COR-L47 (cell line): ENCODE results near the gene CGN.

Experiments
- DNase-seq: peaks from one replicate; lab custom pipeline; 2025; lab: John Stamatoyannopoulos, UW

The CGN gene

GRCh38 chr1:151547900-151548230 is 36.7 kb downstream of the CGN start:
- DNase-seq: no peak

GRCh38 chr1:151549199-151549598 is 38.0 kb downstream of the CGN start:
- no peak for DNase-seq

- DNase-seq: no peak
Measured at GRCh38 chr1:151553659-151554058, 42.5 kb downstream of the CGN start.

- no peak for DNase-seq
Measured at GRCh38 chr1:151556052-151556451, 44.9 kb downstream of the CGN start.

- no peak for DNase-seq
Measured at GRCh38 chr1:151562661-151563060, 51.5 kb downstream of the CGN start.

GRCh38 chr1:151563376-151563775 is 52.2 kb downstream of the CGN start:
- DNase-seq: no peak

GRCh38 chr1:151565502-151566189 is 54.5 kb downstream of the CGN start:
- DNase-seq: peak; percentile 66

- no peak for DNase-seq
Measured at GRCh38 chr1:151568626-151569088, 57.5 kb downstream of the CGN start.

- DNase-seq: peak; percentile 73
Measured at GRCh38 chr1:151570819-151571218, 59.6 kb downstream of the CGN start.

- DNase-seq: no peak
Measured at GRCh38 chr1:151574575-151575529, 63.7 kb downstream of the CGN start.

- DNase-seq: no peak
Measured at GRCh38 chr1:151577173-151577572, 66.0 kb downstream of the CGN start.

- DNase-seq: no peak
Measured at GRCh38 chr1:151578941-151579340, 67.8 kb downstream of the CGN start.

GRCh38 chr1:151579436-151580225 is 68.4 kb downstream of the CGN start:
- no peak for DNase-seq

GRCh38 chr1:151581451-151581850 is 70.3 kb downstream of the CGN start:
- no peak for DNase-seq

- no peak for DNase-seq
Measured at GRCh38 chr1:151581921-151582320, 70.7 kb downstream of the CGN start.

GRCh38 chr1:151583796-151584195 is 72.6 kb downstream of the CGN start:
- DNase-seq: no peak

GRCh38 chr1:151584278-151584677 is 73.1 kb downstream of the CGN start:
- DNase-seq: no peak

- no peak for DNase-seq
Measured at GRCh38 chr1:151584780-151585179, 73.6 kb downstream of the CGN start.

GRCh38 chr1:151585622-151586021 is 74.4 kb downstream of the CGN start:
- no peak for DNase-seq
